DND-41 (cell line): Measurements from ENCODE around the gene HDAC4.

ENCODE experiments used
- CTCF ChIP-seq: IDR thresholded peaks from 2 replicates; pipeline ENCODE4 v1.5.1; 2012; ENCODE audit warnings: borderline replicate concordance, low read length, moderate library complexity, mild to moderate bottlenecking; ENCODE audit not compliant: poor library complexity, severe bottlenecking; ENCODE audit errors: extremely low read depth
- EZH2 ChIP-seq: IDR thresholded peaks from 3 replicates; pipeline ENCODE4 v1.6.1; 2012; ENCODE audit warnings: borderline replicate concordance, low read depth, mild to moderate bottlenecking, moderate library complexity, low read length, inconsistent platforms; ENCODE audit not compliant: severe bottlenecking

- no peak for TF ChIP-seq CTCF
- no peak for TF ChIP-seq EZH2
Measured at GRCh38 chr2:239215136-239215925, 185.5 kb downstream of the HDAC4 start.
